K562 (cell line): ENCODE data around the gene SLC22A4. TPM values are rescaled to one million over a fixed set of nuclear protein-coding genes. Genes with fewer than 3 reads are reported as not detected.

Experiments used
- ATAC-seq: fragments of 200-7000 bp; cut with Tn5 transposase; 3 replicates; pipeline ENCODE4 v1.9.1; 2020; ENCODE audit warnings: moderate library complexity
- BruUV-seq: library from RNA; stranded (reverse); fragments of 400-500 nt; replicated peaks from 2 replicates; lab custom pipeline; 2021; lab: Mats Ljungman, UMichigan
- CTCF ChIA-PET: fragments of 300-600 bp; formaldehyde crosslinking; extraction: SDS; loops from one replicate; lab custom pipeline; 2021; ENCODE audit warnings: low intra/inter-chr PET ratio; lab: Yijun Ruan, JAX
- POLR2A ChIA-PET: fragments of 300-600, 350-650 bp; sonication (Branson Sonifier 250); formaldehyde crosslinking; extraction: SDS; loops from one replicate; lab custom pipeline; 2021; ENCODE audit warnings: antibody characterized with exemption, inconsistent platforms; lab: Yijun Ruan, JAX
- DNase-seq, 4 experiments: peaks; one replicate each; pipeline versions ENCODE4 v3.0.0 to v3.0.0-alpha.2; 2011 to 2018; ENCODE audit warnings: low spot score in 3 of 4, mixed read lengths in 3 of 4; ENCODE audit errors: extremely low read depth in 1 of 4
- FAIRE-seq: peaks from 2 replicates; lab custom pipeline; 2011; peaks lifted over from hg19 to GRCh38; lab: Jason Lieb, UNC
- H2AFZ ChIP-seq: 2 replicates; pipeline ENCODE4 v1.6.0; 2011; ENCODE audit warnings: low read depth, low read length, control low read depth, inconsistent platforms
- H3K27ac ChIP-seq: fragments of 200-600 bp; 3 replicates; pipeline ENCODE4 v1.8.0; 2011; ENCODE audit warnings: low read depth, mild to moderate bottlenecking, control low read depth, inconsistent platforms, low read length, moderate library complexity, mixed read lengths; ENCODE audit errors: extremely low read depth
- H3K27me3 ChIP-seq, 2 experiments: fragments of 300-600 bp in 1 of 2; 2 replicates in 1 of 2; 3 replicates in 1 of 2; pipeline versions ENCODE4 v1.6.0 to v1.8.0; 2011; ENCODE audit warnings: inconsistent platforms in 2 of 2, low read length in 2 of 2, mild to moderate bottlenecking in 1 of 2, mixed read lengths in 1 of 2, moderate library complexity in 1 of 2; ENCODE audit not compliant: control insufficient read depth in 2 of 2, insufficient read depth in 2 of 2
- H3K36me3 ChIP-seq: fragments of 300-600 bp; 3 replicates; pipeline ENCODE4 v1.8.0; 2011; ENCODE audit warnings: mild to moderate bottlenecking, low read length, inconsistent platforms; ENCODE audit not compliant: control insufficient read depth, insufficient read depth
- H3K4me1 ChIP-seq, 2 experiments: fragments of 200-600 bp in 1 of 2; replicated peaks in 1 of 2; 2 replicates in 1 of 2; 3 replicates in 1 of 2; pipeline versions ENCODE4 v1.5.1 to v1.8.0; 2011; ENCODE audit warnings: inconsistent platforms in 2 of 2, low read length in 2 of 2, mild to moderate bottlenecking in 1 of 2, mixed read lengths in 1 of 2, moderate library complexity in 1 of 2; ENCODE audit not compliant: control insufficient read depth in 2 of 2, insufficient read depth in 2 of 2
- H3K4me2 ChIP-seq: 2 replicates; pipeline ENCODE4 v1.6.1; 2011; ENCODE audit warnings: low read length, control low read depth, inconsistent platforms, mixed read lengths; ENCODE audit not compliant: insufficient read depth
- H3K4me3 ChIP-seq: fragments of 200-600 bp; sonication (generic), shearing (Covaris generic); 2 replicates; pipeline ENCODE4 v1.5.1; 2016; ENCODE audit warnings: control low read depth, inconsistent platforms
- H3K79me2 ChIP-seq: fragments of 200-600 bp; 3 replicates; pipeline ENCODE4 v1.8.0; 2011; ENCODE audit warnings: low read length, inconsistent platforms; ENCODE audit not compliant: control insufficient read depth, insufficient read depth
- H3K9ac ChIP-seq, 2 experiments: 2 replicates each; pipeline versions ENCODE4 v1.6.0 to v1.6.1; 2011; ENCODE audit warnings: low read depth in 2 of 2, low read length in 2 of 2, control low read depth in 1 of 2, inconsistent platforms in 1 of 2, mild to moderate bottlenecking in 1 of 2, mixed read lengths in 1 of 2; ENCODE audit not compliant: insufficient read depth in 1 of 2
- H3K9me1 ChIP-seq: one replicate; pipeline ENCODE4 v1.6.0; 2011; ENCODE audit warnings: inconsistent platforms, mild to moderate bottlenecking, low read length, moderate library complexity; ENCODE audit not compliant: control insufficient read depth, insufficient read depth
- H3K9me3 ChIP-seq: replicated peaks from 2 replicates; pipeline ENCODE4 v1.5.1; 2011; ENCODE audit warnings: low read depth, low read length, inconsistent platforms; ENCODE audit not compliant: control insufficient read depth, insufficient read depth
- H4K20me1 ChIP-seq: replicated peaks from 2 replicates; pipeline ENCODE4 v1.6.1; 2011; ENCODE audit warnings: low read length, inconsistent platforms, mixed read lengths; ENCODE audit not compliant: control insufficient read depth, insufficient read depth
- E2F8 ChIP-seq: fragments of 450-650 bp; IDR thresholded peaks from 2 replicates; pipeline ENCODE4 v1.7.1; 2018; ENCODE audit warnings: mild to moderate bottlenecking, low read depth; ENCODE audit not compliant: partially characterized antibody
- ZNF263 ChIP-seq: sonication (generic); formaldehyde crosslinking; IDR thresholded peaks from 2 replicates; pipeline ENCODE4 v1.8.0; 2022; ENCODE audit warnings: mild to moderate bottlenecking, missing genetic modification reagents, borderline replicate concordance
- WGBS: fragments of 100-300 bp; shearing (Covaris generic); methylation state at CpG from one replicate; pipeline ENCODE4 v1.1.6; 2016; ENCODE audit warnings: low coverage, mixed read lengths; ENCODE audit not compliant: insufficient coverage; ENCODE audit errors: missing lambda C conversion rate; 5-methylcytosine and 5-hydroxymethylcytosine counted together
- in situ Hi-C: fragments of 300-500 bp; cut with MboI; formaldehyde crosslinking; loops from 4 replicates; pipeline ENCODE4 v1.15.0; 2018; ENCODE audit warnings: inconsistent platforms, mixed read lengths
- intact Hi-C: fragments of 100-400 bp; cut with micrococcal nuclease; formaldehyde crosslinking; loops from 2 replicates; pipeline ENCODE4 v1.14.2; 2022
- polyA plus RNA-seq, 8 experiments: library from polyadenylated mRNA; depleted of rRNA in 4 of 8; stranded (reverse) in 5 of 8; unstranded in 3 of 8; fragments of >200 nt; fragmentation: Nextera tagmentation in 2 of 8; fragmentation: Illumina TruSeq in 1 of 8; extraction: Ambion mirVana in 2 of 8; extraction: Trizol in 1 of 8; gene quantifications; 2 replicates each; pipeline versions ENCODE4 v1.2.1 to v1.2.3, GENCODE V29; 2011 to 2014; ENCODE audit warnings: inconsistent platforms in 1 of 8, missing spikeins in 1 of 8
- total RNA-seq, 7 experiments: library from RNA; depleted of rRNA in 6 of 7; stranded (reverse); fragments of >200 nt in 6 of 7; fragmentation: Illumina TruSeq in 2 of 7; extraction: Trizol in 2 of 7; gene quantifications; 2 replicates each; pipeline versions ENCODE4 v1.2.1 to v1.2.3, GENCODE V29; 2011 to 2021; ENCODE audit warnings: low replicate concordance in 1 of 7

Gene SLC22A4
- total and polyA plus RNA-seq, 9 of the 15 experiments (the other 6 are each of a cell fraction or from before 2014, with no cell fraction given), result 2.7 to 9.5 (median 6.2) TPM

DNA sequence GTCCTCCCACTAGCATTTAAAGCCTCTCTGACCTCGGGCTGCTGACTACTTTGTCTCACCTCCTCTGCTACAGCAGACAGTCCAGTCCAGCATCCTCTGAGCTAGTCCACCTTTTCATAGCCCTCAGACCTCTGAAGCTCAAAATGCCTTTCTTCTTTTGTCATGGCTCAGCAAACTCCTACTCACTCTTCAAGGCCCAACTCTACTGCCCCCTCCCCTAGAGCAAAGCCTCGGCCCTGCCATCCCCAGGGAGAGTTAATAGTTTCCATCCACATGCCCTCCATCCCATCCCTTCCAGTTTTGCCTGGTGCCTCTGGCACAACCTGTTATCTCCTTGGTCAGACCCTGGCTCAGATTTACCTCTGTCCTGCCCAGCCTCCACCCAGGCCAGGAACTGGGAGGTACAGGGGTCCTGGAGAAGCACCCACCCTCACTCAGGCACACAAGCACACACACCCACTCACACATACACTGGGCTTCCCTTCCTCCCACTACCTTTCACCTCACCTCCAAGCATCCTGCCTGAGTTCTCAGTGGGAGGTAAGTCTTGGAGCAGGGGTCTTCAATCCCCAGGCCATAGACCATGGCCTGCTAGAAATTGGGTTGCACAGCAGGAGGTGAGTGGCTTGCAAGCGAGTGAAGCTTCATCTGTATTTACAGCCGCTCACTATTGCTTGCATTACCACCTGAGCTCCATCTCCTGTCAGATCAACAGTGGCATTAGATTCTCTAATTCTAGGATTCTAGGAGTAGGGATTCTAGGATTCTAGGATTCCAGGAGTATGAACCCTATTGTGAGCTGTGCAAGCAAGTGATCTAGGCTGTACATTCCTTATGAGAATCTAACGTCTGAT, 18.6 kb upstream of the SLC22A4 start:
- Histone ChIP-seq H3K4me2 (no peak overlapping the region), H3K4me3 (no peak overlapping the region), H3K4me1 (peaks cover 42 to 58% of the 10 kb centered on the region in 2 experiments; a peak in 4 of 5 replicates), H2AFZ (no peak overlapping the region), H4K20me1 (no peaks in the 10 kb centered on the region), H3K27ac (no peak overlapping the region), H3K9me1 (no peaks in the 10 kb centered on the region), H3K36me3 (peaks cover 10% of the 10 kb centered on the region; the same call in 2 of the 3 replicates), H3K9ac (no peak overlapping the region), H3K9me3 (no peaks in the 10 kb centered on the region), H3K27me3 (no peaks in the 10 kb centered on the region), H3K79me2 (no peaks in the 10 kb centered on the region)
- FAIRE-seq, result no peak
- ATAC-seq, result no peak
- no TSS peak for BruUV-seq
- CTCF ChIA-PET, result no interaction called here
- DNase-seq, result no peak
- intact Hi-C loops, result no loop called here
- POLR2A ChIA-PET, result interaction anchor here (0.7 kb wide), 2 partner anchors 145 to 210 kb away, joined by 4 read pairs; no protein-coding TSS in a partner anchor
- in situ Hi-C loops, result no loop called here
- TF ChIP-seq ZNF263 (0 out of 2 replicates have a peak, but pooled peaks have one; percentile 9), E2F8 (no peak)
- 68% methylated on average over 5 of the region's 5 CpGs for WGBS
